WTC11 (cell line): ENCODE measurements around the gene JAML. TPM values are rescaled to one million over a fixed set of nuclear protein-coding genes. Genes with fewer than 3 reads are reported as not detected.

ENCODE experiments used
- ATAC-seq: fragments of 200-7000 bp; cut with Tn5 transposase; 2 replicates; pipeline ENCODE4 v1.10.0; 2021; ENCODE audit warnings: mild to moderate bottlenecking, moderate library complexity
- CTCF ChIA-PET: fragments of 300-600 bp; sonication (Branson Sonifier 250); formaldehyde crosslinking; loops from one replicate; lab custom pipeline; 2021; ENCODE audit warnings: antibody characterized with exemption; lab: Charles Lee
- POLR2A ChIA-PET: fragments of 350-600 bp; sonication (Branson Sonifier 250); formaldehyde crosslinking; loops from one replicate; lab custom pipeline; 2021; ENCODE audit warnings: antibody characterized with exemption; lab: Charles Lee
- DNase-seq: peaks from one replicate; pipeline ENCODE4 v3.0.0; 2021; ENCODE audit warnings: low spot score
- H3K27ac Mint-ChIP-seq: 2 replicates; pipeline ENCODE4 v1.8.0; 2021; ENCODE audit warnings: mixed read lengths
- H3K27me3 Mint-ChIP-seq: 2 replicates; pipeline ENCODE4 v1.8.0; 2021; ENCODE audit warnings: low read depth, mild to moderate bottlenecking, moderate library complexity, mixed read lengths
- H3K36me3 Mint-ChIP-seq: 2 replicates; pipeline ENCODE4 v1.8.0; 2021; ENCODE audit warnings: mixed read lengths
- H3K4me1 Mint-ChIP-seq: 2 replicates; pipeline ENCODE4 v1.8.0; 2022; ENCODE audit warnings: mixed read lengths
- H3K4me3 Mint-ChIP-seq: 2 replicates; pipeline ENCODE4 v1.8.0; 2021; ENCODE audit warnings: mild to moderate bottlenecking, moderate library complexity, mixed read lengths
- H3K9me3 Mint-ChIP-seq: 2 replicates; pipeline ENCODE4 v1.8.0; 2021; ENCODE audit warnings: mixed read lengths
- ATF6 ChIP-seq: sonication (generic); formaldehyde crosslinking; IDR thresholded peaks from 2 replicates; pipeline ENCODE4 v1.8.1; 2023; ENCODE audit warnings: mild to moderate bottlenecking, missing genetic modification reagents
- CDX4 ChIP-seq: fragments of 250-450 bp; sonication (Bioruptor Pico); IDR thresholded peaks from 2 replicates; pipeline ENCODE4 v1.9.0; 2021; ENCODE audit warnings: moderate library complexity, mild to moderate bottlenecking, inconsistent platforms, borderline replicate concordance
- ETV6 ChIP-seq: sonication (generic); formaldehyde crosslinking; IDR thresholded peaks from 2 replicates; pipeline ENCODE4 v1.8.1; 2022; ENCODE audit warnings: mild to moderate bottlenecking, missing genetic modification reagents
- FOXJ3 ChIP-seq: sonication (generic); formaldehyde crosslinking; IDR thresholded peaks from 2 replicates; pipeline ENCODE4 v1.9.0; 2021; ENCODE audit warnings: missing genetic modification reagents, mild to moderate bottlenecking, borderline replicate concordance
- IRF2 ChIP-seq: sonication (generic); formaldehyde crosslinking; IDR thresholded peaks from 2 replicates; pipeline ENCODE4 v1.8.0; 2022; ENCODE audit warnings: low read depth, missing genetic modification reagents, borderline replicate concordance
- JAZF1 ChIP-seq: fragments of 250-450 bp; sonication (Bioruptor Pico); IDR thresholded peaks from 2 replicates; pipeline ENCODE4 v1.9.0; 2021; ENCODE audit warnings: moderate library complexity, mild to moderate bottlenecking, inconsistent platforms
- MYBL2 ChIP-seq: sonication (generic); formaldehyde crosslinking; IDR thresholded peaks from 2 replicates; pipeline ENCODE4 v1.8.1; 2023; ENCODE audit warnings: mild to moderate bottlenecking, moderate library complexity, missing genetic modification reagents
- NFATC4 ChIP-seq: fragments of 250-450 bp; sonication (Bioruptor Pico); IDR thresholded peaks from 2 replicates; pipeline ENCODE4 v1.9.0; 2021; ENCODE audit warnings: mild to moderate bottlenecking
- NR1H2 ChIP-seq: sonication (generic); formaldehyde crosslinking; IDR thresholded peaks from 2 replicates; pipeline ENCODE4 v1.9.0; 2021; ENCODE audit warnings: mild to moderate bottlenecking, moderate library complexity, missing genetic modification reagents
- RORB ChIP-seq: fragments of 250-450 bp; sonication (Bioruptor Pico); IDR thresholded peaks from 2 replicates; pipeline ENCODE4 v1.9.0; 2021; ENCODE audit warnings: mild to moderate bottlenecking
- TCF7 ChIP-seq: sonication (generic); formaldehyde crosslinking; IDR thresholded peaks from 2 replicates; pipeline ENCODE4 v1.8.0; 2022; ENCODE audit warnings: mild to moderate bottlenecking, low read depth, missing genetic modification reagents, moderate library complexity
- ZNF396 ChIP-seq: fragments of 250-450 bp; sonication (Bioruptor Pico); IDR thresholded peaks from 2 replicates; pipeline ENCODE4 v1.8.0; 2021; ENCODE audit warnings: mild to moderate bottlenecking, moderate library complexity, borderline replicate concordance
- ZNF512 ChIP-seq: sonication (generic); formaldehyde crosslinking; IDR thresholded peaks from 2 replicates; pipeline ENCODE4 v1.8.1; 2022; ENCODE audit warnings: missing genetic modification reagents, borderline replicate concordance
- ZNF532 ChIP-seq: fragments of 250-450 bp; sonication (Bioruptor Pico); IDR thresholded peaks from 2 replicates; pipeline ENCODE4 v1.9.0; 2021; ENCODE audit warnings: mild to moderate bottlenecking, borderline replicate concordance
- total RNA-seq: library from RNA; stranded (reverse); gene quantifications from 3 replicates; pipeline ENCODE4 v1.2.3, GENCODE V29; 2021
- TF ChIP-seq, protein P1 (sequence below): sonication (generic); formaldehyde crosslinking; IDR thresholded peaks from 2 replicates; pipeline ENCODE4 v1.8.0; 2023; ENCODE audit warnings: mild to moderate bottlenecking, missing genetic modification reagents
- TF ChIP-seq, protein P2 (sequence below): sonication (generic); formaldehyde crosslinking; IDR thresholded peaks from 2 replicates; pipeline ENCODE4 v1.8.0; 2022; ENCODE audit warnings: mild to moderate bottlenecking, missing genetic modification reagents
- TF ChIP-seq, protein P3 (sequence below): fragments of 250-450 bp; sonication (Bioruptor Pico); IDR thresholded peaks from 2 replicates; pipeline ENCODE4 v1.9.0; 2021; ENCODE audit warnings: mild to moderate bottlenecking
- TF ChIP-seq, protein P4 (sequence below): sonication (generic); formaldehyde crosslinking; IDR thresholded peaks from 2 replicates; pipeline ENCODE4 v1.8.1; 2023; ENCODE audit warnings: mild to moderate bottlenecking, missing genetic modification reagents, borderline replicate concordance

JAML gene
- total RNA-seq, 1 experiment from 2014 or later: 0.24 TPM

- Mint-ChIP-seq H3K36me3 (no peaks in the 10 kb centered on the region), H3K9me3 (no peaks in the 10 kb centered on the region), H3K4me3 (no peak overlapping the region), H3K4me1 (peaks cover 7% of the 10 kb centered on the region), H3K27me3 (peaks cover 8% of the 10 kb centered on the region), H3K27ac (no peak overlapping the region)
- TF ChIP-seq ZNF512 (CRISPR knock-in tag) (no peak), JAZF1 (no peak), NFATC4 (CRISPR knock-in tag) (no peak), ZNF532 (CRISPR knock-in tag) (no peak), IRF2 (CRISPR knock-in tag) (no peak), CDX4 (no peak), FOXJ3 (CRISPR knock-in tag) (no peak), ZNF396 (CRISPR knock-in tag) (no peak)
- TF ChIP-seq, protein P1, sequence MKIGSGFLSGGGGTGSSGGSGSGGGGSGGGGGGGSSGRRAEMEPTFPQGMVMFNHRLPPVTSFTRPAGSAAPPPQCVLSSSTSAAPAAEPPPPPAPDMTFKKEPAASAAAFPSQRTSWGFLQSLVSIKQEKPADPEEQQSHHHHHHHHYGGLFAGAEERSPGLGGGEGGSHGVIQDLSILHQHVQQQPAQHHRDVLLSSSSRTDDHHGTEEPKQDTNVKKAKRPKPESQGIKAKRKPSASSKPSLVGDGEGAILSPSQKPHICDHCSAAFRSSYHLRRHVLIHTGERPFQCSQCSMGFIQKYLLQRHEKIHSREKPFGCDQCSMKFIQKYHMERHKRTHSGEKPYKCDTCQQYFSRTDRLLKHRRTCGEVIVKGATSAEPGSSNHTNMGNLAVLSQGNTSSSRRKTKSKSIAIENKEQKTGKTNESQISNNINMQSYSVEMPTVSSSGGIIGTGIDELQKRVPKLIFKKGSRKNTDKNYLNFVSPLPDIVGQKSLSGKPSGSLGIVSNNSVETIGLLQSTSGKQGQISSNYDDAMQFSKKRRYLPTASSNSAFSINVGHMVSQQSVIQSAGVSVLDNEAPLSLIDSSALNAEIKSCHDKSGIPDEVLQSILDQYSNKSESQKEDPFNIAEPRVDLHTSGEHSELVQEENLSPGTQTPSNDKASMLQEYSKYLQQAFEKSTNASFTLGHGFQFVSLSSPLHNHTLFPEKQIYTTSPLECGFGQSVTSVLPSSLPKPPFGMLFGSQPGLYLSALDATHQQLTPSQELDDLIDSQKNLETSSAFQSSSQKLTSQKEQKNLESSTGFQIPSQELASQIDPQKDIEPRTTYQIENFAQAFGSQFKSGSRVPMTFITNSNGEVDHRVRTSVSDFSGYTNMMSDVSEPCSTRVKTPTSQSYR (CRISPR knock-in tag): no peak
- TF ChIP-seq, protein P2, sequence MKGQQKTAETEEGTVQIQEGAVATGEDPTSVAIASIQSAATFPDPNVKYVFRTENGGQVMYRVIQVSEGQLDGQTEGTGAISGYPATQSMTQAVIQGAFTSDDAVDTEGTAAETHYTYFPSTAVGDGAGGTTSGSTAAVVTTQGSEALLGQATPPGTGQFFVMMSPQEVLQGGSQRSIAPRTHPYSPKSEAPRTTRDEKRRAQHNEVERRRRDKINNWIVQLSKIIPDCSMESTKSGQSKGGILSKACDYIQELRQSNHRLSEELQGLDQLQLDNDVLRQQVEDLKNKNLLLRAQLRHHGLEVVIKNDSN (CRISPR knock-in tag): no peak
- TF ChIP-seq, protein P3, sequence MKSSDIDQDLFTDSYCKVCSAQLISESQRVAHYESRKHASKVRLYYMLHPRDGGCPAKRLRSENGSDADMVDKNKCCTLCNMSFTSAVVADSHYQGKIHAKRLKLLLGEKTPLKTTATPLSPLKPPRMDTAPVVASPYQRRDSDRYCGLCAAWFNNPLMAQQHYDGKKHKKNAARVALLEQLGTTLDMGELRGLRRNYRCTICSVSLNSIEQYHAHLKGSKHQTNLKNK (CRISPR knock-in tag): no peak
- ChIA-PET POLR2A (no interaction called here), CTCF (no interaction called here)
- ATAC-seq: no peak
- DNase-seq: no peak
Observed at GRCh38 chr11:118234833-118235232, 10.0 kb upstream of the JAML start.

DNA sequence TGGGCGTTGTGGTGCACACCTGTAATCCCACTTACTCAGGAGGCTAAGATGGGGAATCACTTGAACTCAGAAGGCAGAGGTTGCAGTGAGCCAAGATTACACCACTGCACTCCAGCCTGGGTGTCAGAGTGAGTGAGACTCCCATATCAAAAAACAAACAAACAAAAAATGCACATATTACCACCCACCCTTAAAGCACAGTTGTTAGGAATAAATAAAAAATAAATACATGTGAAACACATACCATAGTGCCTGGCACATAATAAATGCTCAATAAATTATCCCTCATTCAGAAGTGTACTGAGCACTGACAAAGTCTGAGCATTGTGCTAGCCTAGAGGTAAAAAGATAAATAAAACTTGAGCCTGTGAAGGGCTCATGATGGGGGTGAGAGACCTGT is 9.0 kb upstream of the JAML start:
- POLR2A ChIA-PET: no interaction called here
- no peak overlapping the region for H3K27ac Mint-ChIP-seq
- H3K36me3 Mint-ChIP-seq: no peaks in the 10 kb centered on the region
- DNase-seq (no peak), ATAC-seq (no peak)
- CTCF ChIA-PET: no interaction called here
- peaks cover 8% of the 10 kb centered on the region for H3K27me3 Mint-ChIP-seq
- H3K4me3 Mint-ChIP-seq: no peak overlapping the region
- no peaks in the 10 kb centered on the region for H3K9me3 Mint-ChIP-seq
- peaks cover 5% of the 10 kb centered on the region for H3K4me1 Mint-ChIP-seq
- no peak for TF ChIP-seq NR1H2 (CRISPR knock-in tag)
- no peak for TF ChIP-seq MYBL2 (CRISPR knock-in tag)
- TF ChIP-seq ATF6: no peak
- TF ChIP-seq, protein P4, sequence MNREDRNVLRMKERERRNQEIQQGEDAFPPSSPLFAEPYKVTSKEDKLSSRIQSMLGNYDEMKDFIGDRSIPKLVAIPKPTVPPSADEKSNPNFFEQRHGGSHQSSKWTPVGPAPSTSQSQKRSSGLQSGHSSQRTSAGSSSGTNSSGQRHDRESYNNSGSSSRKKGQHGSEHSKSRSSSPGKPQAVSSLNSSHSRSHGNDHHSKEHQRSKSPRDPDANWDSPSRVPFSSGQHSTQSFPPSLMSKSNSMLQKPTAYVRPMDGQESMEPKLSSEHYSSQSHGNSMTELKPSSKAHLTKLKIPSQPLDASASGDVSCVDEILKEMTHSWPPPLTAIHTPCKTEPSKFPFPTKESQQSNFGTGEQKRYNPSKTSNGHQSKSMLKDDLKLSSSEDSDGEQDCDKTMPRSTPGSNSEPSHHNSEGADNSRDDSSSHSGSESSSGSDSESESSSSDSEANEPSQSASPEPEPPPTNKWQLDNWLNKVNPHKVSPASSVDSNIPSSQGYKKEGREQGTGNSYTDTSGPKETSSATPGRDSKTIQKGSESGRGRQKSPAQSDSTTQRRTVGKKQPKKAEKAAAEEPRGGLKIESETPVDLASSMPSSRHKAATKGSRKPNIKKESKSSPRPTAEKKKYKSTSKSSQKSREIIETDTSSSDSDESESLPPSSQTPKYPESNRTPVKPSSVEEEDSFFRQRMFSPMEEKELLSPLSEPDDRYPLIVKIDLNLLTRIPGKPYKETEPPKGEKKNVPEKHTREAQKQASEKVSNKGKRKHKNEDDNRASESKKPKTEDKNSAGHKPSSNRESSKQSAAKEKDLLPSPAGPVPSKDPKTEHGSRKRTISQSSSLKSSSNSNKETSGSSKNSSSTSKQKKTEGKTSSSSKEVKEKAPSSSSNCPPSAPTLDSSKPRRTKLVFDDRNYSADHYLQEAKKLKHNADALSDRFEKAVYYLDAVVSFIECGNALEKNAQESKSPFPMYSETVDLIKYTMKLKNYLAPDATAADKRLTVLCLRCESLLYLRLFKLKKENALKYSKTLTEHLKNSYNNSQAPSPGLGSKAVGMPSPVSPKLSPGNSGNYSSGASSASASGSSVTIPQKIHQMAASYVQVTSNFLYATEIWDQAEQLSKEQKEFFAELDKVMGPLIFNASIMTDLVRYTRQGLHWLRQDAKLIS (CRISPR knock-in tag): no peak
- TF ChIP-seq RORB: no peak
- TF ChIP-seq ETV6 (CRISPR knock-in tag): no peak
- TF ChIP-seq TCF7: no peak
- TF ChIP-seq CDX4: no peak
